ENCODE results near the gene LZTS2. TPM values are rescaled to one million over a fixed set of nuclear protein-coding genes. Genes with fewer than 3 reads are reported as not detected.

Gene LZTS2
- total and polyA plus RNA-seq, 10 of the 15 experiments (the other 5 are each of a cell fraction or from before 2014, with no cell fraction given), result 0.08 to 13.4 (median 7.2) TPM

- peak; percentile 78 for TF ChIP-seq MLLT1 (IDR thresholded peaks at IDR 0.05)
- no peak for TF ChIP-seq KAT2A (conservative IDR thresholded peaks at IDR 0.05; ENCODE audit: control insufficient read depth, low read depth, low read length)
- TF ChIP-seq PRDM15 (CRISPR knock-in tag; IDR thresholded peaks at IDR 0.05), result no peak
- TF ChIP-seq, protein P1, sequence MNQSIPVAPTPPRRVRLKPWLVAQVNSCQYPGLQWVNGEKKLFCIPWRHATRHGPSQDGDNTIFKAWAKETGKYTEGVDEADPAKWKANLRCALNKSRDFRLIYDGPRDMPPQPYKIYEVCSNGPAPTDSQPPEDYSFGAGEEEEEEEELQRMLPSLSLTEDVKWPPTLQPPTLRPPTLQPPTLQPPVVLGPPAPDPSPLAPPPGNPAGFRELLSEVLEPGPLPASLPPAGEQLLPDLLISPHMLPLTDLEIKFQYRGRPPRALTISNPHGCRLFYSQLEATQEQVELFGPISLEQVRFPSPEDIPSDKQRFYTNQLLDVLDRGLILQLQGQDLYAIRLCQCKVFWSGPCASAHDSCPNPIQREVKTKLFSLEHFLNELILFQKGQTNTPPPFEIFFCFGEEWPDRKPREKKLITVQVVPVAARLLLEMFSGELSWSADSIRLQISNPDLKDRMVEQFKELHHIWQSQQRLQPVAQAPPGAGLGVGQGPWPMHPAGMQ (IDR thresholded peaks at IDR 0.05; ENCODE audit: borderline replicate concordance), result no peak
- TF ChIP-seq SMARCA5 (IDR thresholded peaks at IDR 0.05), result no peak
- peak; percentile 43; the same call in 1 of the 2 replicates for TF ChIP-seq SPI1 (IDR thresholded peaks at IDR 0.05; ENCODE audit: borderline replicate concordance, insufficient read depth, low read depth, low read length)
- no peak for TF ChIP-seq NBN (IDR thresholded peaks at IDR 0.05)
- TF ChIP-seq, protein P2, sequence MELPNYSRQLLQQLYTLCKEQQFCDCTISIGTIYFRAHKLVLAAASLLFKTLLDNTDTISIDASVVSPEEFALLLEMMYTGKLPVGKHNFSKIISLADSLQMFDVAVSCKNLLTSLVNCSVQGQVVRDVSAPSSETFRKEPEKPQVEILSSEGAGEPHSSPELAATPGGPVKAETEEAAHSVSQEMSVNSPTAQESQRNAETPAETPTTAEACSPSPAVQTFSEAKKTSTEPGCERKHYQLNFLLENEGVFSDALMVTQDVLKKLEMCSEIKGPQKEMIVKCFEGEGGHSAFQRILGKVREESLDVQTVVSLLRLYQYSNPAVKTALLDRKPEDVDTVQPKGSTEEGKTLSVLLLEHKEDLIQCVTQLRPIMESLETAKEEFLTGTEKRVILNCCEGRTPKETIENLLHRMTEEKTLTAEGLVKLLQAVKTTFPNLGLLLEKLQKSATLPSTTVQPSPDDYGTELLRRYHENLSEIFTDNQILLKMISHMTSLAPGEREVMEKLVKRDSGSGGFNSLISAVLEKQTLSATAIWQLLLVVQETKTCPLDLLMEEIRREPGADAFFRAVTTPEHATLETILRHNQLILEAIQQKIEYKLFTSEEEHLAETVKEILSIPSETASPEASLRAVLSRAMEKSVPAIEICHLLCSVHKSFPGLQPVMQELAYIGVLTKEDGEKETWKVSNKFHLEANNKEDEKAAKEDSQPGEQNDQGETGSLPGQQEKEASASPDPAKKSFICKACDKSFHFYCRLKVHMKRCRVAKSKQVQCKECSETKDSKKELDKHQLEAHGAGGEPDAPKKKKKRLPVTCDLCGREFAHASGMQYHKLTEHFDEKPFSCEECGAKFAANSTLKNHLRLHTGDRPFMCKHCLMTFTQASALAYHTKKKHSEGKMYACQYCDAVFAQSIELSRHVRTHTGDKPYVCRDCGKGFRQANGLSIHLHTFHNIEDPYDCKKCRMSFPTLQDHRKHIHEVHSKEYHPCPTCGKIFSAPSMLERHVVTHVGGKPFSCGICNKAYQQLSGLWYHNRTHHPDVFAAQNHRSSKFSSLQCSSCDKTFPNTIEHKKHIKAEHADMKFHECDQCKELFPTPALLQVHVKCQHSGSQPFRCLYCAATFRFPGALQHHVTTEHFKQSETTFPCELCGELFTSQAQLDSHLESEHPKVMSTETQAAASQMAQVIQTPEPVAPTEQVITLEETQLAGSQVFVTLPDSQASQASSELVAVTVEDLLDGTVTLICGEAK (IDR thresholded peaks at IDR 0.05; ENCODE audit: borderline replicate concordance), result no peak
- TF ChIP-seq, protein P3, sequence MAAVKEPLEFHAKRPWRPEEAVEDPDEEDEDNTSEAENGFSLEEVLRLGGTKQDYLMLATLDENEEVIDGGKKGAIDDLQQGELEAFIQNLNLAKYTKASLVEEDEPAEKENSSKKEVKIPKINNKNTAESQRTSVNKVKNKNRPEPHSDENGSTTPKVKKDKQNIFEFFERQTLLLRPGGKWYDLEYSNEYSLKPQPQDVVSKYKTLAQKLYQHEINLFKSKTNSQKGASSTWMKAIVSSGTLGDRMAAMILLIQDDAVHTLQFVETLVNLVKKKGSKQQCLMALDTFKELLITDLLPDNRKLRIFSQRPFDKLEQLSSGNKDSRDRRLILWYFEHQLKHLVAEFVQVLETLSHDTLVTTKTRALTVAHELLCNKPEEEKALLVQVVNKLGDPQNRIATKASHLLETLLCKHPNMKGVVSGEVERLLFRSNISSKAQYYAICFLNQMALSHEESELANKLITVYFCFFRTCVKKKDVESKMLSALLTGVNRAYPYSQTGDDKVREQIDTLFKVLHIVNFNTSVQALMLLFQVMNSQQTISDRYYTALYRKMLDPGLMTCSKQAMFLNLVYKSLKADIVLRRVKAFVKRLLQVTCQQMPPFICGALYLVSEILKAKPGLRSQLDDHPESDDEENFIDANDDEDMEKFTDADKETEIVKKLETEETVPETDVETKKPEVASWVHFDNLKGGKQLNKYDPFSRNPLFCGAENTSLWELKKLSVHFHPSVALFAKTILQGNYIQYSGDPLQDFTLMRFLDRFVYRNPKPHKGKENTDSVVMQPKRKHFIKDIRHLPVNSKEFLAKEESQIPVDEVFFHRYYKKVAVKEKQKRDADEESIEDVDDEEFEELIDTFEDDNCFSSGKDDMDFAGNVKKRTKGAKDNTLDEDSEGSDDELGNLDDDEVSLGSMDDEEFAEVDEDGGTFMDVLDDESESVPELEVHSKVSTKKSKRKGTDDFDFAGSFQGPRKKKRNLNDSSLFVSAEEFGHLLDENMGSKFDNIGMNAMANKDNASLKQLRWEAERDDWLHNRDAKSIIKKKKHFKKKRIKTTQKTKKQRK (IDR thresholded peaks at IDR 0.05; ENCODE audit: low read depth, low read length), result no peak
- TF ChIP-seq EGR1 (IDR thresholded peaks at IDR 0.05; ENCODE audit: borderline replicate concordance in 1 of 2, low read depth in 2 of 2, low read length in 2 of 2), result peak in 1 of 2 experiments; percentile 45; a peak in 1 of 3 replicates
- no peak for TF ChIP-seq SRF (IDR thresholded peaks at IDR 0.05; ENCODE audit: low read depth in 2 of 2, low read length in 2 of 2)
- TF ChIP-seq TAF1 (IDR thresholded peaks at IDR 0.05; ENCODE audit: borderline replicate concordance, low read depth, low read length), result no peak
- no peak for TF ChIP-seq SMAD5 (IDR thresholded peaks at IDR 0.05; ENCODE audit: low read depth)
Observed at GRCh38 chr10:100998183-100998990, 1.2 kb upstream of the LZTS2 start (continued).
